DMS 273 (cell line): ENCODE results near the gene SYCE3.
"Not testable (repeated sequence)": the region's sequence is repeated elsewhere in the genome, so short reads cannot be mapped to it uniquely, and the experiment has no call there.

Source experiments
- DNase-seq: peaks from one replicate; lab custom pipeline; 2025; ENCODE audit not compliant: unreplicated experiment; lab: John Stamatoyannopoulos, UW

The SYCE3 gene, protein sequence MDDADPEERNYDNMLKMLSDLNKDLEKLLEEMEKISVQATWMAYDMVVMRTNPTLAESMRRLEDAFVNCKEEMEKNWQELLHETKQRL

DNA sequence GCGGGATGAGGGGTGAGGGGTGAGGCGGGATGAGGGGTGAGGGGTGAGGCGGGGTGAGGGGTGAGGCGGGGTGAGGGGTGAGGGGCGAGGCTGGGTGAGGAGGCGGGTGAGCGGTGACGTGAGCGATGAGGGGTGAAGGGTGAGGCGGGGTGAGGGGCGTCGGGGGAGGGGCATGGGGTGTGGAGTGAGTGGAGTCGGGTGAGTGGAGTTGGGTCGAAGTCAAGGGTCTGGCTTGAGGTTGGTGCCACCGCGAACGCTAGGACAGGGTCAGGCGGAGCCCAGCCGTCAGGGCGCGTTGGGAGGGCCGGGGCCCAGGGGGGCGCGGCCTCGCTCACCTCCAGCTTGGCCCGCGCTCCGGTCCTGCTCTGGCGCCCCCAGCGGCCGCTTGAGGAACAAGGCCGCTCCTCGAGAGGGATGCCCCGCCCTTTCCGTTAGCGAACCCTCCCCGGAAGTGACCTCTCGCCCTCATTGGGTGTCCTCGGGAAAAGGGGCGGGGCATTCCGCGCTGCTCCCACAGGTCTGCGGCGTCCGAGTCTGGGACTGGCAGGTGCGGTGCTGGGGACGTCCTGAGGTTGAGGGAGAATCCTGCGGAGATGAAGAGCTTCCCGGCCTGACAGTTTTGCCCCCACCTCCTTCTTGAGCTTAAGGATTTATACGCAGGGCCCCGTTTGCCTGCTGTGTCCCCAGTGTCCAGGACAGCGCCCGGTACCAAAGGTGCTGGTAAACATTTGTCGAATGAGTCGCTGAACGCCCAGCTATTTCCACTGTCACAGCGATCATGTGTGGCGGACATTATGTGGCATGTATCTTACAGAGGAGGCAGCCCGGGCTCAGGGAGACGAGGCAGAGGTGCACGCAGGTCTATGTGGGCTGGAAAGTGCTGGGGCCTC is at the start of gene SYCE3:
Gene SYCE3 (minus strand): TSS at position 397 of the 890 bp plus-strand sequence. CDS start 6,514 bp downstream, outside the sequence.
- peak; percentile 97 for DNase-seq

DNA sequence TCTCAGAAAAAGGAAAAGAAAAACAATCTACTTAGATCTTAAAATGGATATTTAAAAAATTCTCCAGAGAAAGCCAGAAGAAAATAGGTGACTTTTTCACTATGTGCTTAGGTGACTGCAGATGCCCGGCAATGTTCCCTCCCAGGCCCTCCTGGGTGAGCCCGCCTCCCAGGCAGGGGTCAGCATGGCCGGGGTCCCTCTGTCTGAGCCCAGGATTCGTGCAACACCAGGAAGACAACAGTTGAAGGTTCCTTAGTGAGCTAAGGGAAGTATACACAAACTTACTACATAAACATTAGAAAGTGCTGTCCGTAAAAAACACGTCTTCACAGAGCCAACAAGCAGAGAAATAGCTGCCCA is 49.4 kb upstream of the SYCE3 start:
- no peak for DNase-seq

DNA sequence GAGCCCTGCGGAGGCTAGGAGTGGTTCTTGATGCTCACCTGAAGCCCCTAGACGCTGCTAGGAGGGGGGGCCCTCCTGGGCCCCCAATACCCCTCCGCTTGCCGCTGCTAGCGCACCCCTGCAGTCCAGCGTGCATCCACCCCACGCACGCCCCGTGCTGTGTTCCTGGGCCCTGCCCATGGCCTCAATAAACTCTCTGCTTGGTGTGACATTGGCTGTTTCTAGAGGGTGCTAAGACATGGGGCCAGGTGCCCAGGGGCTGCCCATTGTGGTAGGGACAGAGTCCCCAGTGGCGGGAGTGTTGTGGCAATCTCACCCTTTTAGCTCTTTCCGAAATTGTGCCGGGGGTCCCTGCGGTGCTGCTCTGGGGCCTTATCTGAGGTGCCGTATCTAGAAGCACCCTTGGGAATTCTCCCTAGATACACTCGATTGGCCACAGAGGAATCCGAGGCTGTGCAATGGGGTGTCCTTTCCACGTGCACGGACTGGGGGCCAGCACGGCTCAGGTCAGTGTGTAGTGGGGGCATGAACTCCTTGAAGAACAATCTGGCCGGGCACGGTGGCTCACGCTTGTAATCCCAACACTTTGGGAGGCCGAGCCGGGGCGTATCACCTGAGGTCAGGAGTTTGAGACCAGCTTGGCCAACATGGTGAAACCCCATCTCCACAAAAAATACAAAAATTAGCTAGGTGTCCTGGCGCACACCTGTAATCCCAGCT is 48.8 kb upstream of the SYCE3 start:
- no peak for DNase-seq

DNA sequence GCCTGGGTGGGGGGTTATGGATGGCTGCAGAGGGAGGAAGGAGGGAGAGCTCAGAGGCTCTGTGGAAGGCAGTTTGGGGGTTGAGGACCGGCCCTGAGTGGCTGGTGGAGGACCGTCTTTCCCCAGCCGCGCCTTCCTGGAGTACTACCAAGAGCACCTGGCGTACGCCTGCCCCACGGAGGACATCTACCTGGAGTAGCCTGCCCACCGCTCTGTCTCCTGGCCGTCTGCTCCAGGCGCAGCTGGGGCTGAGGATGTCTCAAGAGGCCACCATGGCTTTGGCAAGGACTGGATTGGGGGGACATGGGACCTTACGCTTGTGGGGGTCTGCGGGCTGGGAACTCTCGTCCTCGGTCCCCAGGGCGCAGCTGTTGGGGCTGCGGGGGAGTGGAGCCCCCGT is 47.9 kb upstream of the SYCE3 start:
- DNase-seq: no peak

DNA sequence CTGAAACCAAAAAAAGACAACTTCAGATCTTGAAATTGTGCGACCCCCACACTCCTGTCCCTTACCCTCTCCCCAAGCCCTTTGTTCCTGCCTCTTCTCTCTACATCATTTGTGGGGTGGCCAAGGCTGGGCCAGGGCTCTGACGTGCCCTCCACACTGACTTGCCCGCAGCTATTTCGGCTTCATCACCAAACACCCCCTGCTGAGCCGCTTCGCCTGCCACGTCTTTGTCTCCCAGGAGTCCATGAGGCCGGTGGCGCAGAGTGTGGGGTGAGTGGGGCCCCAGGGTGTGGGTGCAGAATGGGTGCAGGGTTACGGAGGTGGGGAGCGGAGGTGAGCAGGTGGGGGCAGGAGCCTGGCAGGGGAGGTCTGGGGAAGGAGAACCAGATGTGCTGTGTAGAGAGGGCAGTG is 47.3 kb upstream of the SYCE3 start:
- DNase-seq: no peak

DNA sequence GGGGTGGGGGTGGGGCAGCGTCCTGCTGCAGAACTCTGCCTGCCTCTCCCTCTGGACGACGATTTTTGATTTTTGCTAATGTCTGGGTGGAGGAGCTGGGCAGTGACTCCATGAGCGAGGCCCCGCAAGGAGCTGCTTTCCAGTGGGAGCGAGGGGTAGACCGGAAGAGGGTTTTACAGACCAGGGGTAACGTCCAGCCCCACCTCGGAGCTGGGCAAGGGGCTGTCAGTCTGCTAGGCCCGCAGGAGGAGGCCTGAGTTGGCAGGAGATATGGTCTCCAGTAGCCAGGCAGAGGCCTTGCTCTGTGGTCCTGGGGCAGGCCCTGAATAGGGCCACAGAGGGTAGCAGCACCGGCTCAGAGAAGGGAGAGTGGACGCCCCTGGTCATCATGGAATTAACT is 46.9 kb upstream of the SYCE3 start:
- no peak for DNase-seq

DNA sequence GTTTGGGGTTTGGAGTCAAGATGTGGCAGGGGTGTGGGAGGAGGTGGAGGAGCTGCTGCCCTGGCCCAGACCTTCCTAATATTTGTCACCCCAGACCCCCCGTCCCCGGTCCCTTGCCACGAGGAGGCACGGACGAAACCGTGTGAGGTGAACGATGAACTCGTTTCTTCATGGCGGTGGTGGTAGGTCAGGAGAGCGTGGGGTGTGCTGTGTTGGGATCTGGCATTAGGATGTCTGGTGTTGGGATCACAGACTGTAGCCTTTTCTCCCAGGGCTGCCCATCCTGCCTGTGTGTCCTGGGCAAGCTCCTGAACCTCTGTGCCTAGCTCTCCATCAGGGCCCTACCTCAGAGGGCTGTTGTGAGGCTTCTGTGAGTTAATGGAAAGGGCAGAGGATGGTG is 46.3 kb upstream of the SYCE3 start:
- DNase-seq: no peak

DNA sequence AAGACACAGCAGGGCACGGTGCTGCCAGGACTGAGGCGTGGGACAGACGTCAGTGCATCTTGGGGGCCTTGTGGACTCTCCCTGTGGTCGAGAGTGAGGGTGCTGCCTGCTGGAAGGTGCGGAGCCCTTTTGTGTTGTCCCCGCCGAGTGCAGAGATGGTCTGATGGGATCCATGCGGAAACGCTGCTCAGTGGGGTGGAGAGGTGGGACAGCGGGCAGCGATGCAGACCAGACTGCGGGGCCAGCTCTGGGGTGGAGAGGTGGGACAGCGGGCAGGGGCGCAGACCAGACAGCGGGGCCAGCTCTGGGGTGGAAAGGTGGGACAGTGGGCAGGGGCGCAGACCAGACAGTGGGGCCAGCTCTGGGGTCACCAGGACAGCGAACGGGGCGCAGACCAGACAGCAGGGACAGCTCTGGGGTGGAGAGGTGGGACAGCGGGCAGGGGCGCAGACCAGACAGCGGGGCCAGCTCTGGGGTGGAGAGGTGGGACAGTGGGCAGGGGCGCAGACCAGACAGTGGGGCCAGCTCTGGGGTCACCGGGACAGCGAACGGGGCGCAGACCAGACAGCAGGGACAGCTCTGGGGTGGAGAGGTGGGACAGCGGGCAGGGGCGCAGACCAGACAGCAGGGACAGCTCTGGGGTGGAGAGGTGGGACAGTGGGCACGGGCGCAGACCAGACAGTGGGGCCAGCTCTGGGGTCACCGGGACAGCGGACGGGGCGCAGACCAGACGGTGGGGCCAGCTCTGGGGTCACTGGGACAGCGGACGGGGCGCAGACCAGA is 45.5 kb upstream of the SYCE3 start:
- not testable (repeated sequence) for DNase-seq

DNA sequence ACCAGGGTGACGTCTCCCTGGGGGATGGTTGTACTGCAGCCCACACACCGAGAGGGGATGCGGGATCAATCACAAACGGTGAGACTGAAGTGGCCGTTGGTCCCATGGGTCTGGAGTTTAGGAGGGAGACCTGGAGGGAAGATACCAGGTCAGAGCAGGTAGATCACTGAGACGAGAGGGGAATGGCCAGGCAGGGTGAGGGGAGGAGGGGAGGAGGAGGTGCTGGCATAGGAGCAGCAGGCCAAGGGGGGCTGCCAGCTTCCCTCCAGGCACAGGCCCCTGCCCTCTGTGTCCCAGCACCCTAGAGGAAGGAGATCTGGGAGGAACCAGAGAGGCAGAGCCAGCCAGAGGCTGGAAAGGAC is 44.9 kb upstream of the SYCE3 start:
- DNase-seq: no peak

DNA sequence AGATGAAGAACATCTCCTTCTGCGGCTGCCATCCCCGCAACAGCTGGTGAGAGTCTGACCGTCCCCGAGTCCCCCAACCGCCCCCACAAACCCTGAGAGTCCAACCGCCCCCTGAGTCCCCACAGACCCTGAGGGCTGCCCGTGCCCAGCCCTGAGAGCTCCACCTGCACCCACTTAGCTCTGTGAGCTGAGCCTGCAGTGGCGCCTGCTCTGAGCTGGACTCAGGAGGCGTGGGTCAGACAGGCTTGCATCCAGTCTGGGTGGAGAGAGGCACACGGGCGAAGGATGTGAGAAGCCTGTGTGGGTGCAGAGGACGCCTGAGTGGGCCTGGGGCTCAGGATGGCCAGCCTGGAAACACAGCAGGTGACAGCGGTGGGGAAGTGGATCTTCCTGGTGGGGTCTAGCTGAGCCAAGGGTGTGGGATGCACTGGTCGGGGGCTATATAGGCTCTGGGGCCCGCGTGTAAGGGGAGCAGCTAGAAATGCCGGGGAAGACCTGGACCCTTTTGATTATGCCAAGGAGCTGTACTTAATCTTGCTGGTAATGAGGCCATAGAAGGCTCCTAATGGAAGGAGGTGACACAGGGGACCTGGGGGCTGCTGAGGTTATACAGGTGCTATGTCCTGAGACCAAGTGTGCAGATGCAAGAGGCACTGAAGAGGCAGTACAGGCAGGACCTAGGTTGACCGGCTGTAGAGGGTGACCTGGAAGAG is 44.4 kb upstream of the SYCE3 start:
- DNase-seq: no peak

DNA sequence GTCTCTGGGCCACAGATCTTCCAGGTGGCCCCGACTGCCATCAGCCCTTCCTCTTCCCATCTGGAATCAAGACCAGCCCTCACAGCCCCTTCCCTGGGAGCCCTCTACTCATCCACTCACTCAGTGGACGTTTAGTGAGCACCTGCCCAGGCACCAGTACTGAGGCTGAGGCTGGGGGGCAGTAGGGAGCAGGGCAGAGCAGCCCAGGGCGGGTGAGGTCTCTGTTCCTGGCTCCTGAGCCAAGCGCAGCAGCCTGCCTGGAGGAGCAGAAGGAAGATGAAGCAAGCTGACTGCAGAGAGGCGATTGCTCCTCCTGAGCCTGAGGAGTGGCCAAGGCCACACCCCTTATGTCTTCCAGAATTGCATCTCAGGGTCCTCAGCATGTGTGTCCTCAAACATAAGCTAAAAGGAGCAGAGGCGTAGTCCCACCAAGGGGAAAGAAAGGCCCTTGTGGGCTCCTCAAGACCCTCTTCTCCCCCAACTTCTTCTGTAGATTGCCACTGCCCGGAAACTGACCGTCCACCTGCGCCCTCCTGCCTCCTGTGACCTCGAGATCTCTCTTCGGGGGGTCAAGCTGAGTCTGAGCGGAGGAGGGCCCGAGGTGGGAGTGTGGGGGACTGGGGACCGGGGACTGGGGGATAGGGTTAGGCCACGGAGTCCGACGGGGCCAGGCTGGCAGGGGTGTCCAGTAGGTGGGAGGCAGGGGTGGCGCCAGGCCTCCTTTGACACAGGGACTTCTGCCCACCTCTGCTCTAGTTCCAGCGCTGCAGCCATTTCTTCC is 43.6 kb upstream of the SYCE3 start:
- DNase-seq: peak; percentile 25

DNA sequence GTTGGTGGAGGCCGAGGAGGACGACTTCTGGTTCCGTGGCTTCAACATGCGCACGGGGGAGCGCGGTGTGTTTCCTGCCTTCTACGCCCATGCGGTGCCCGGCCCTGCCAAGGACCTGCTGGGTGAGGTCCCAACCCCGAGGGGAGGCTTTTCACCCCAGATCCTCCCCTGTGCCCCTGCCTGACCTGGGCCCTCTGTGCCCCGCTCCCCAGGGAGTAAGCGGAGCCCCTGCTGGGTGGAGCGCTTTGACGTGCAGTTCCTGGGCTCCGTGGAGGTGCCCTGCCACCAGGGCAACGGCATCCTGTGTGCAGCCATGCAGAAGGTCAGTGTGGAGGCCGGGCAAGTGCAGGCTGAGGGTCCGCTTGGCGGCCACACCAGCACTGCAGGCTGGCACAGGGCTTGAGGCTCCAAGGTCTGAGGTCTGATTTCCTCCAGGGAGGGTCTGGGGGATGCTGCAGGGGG is 42.9 kb upstream of the SYCE3 start:
- DNase-seq: no peak

DNA sequence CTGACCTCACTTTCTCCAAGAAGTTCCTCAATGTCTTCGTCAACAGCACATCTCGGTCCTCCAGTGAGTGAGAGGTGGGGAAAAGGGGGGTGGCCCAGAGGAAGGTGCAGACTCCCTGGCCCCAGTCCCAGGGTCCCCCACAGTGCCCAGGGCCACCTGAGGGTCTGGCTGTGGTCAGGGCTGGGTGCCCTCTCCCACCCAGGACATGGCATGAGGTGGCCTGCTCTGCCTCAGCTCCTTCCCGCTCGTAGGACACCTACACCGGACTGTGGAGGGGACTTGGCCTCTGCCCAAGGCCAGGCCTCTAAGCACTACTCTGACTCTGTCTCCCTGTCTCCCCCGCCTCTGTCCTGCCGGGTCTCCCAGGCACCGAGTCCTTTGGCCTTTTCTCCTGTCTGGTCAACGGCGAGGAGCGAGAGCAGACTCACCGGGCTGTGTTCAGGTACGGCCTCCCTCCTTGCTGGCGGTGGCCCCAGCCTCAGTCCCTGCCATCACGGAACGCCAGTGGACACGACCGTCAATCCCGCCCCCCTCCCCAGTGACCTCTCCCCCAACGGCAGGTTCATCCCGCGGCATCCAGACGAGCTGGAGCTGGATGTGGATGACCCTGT is 42.4 kb upstream of the SYCE3 start:
- no peak for DNase-seq

DNA sequence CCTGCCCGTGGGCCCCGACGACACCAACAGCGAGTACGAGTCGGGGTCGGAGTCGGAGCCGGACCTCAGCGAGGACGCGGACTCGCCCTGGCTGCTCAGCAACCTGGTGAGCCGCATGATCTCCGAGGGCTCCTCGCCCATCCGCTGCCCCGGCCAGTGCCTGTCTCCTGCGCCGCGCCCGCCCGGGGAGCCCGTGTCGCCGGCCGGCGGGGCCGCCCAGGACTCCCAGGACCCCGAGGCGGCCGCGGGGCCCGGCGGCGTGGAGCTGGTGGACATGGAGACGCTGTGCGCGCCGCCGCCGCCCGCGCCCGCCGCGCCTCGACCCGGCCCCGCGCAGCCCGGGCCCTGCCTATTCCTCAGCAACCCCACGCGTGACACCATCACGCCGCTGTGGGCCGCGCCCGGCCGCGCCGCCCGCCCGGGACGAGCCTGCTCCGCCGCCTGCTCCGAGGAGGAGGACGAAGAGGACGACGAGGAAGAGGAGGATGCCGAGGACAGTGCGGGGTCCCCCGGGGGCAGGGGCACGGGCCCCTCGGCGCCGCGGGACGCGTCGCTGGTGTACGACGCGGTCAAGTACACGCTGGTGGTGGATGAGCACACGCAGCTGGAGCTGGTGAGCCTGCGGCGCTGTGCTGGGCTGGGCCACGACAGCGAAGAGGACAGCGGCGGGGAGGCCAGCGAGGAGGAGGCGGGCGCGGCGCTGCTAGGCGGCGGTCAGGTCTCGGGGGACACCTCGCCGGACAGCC is 41.7 kb upstream of the SYCE3 start:
- DNase-seq: no peak

DNA sequence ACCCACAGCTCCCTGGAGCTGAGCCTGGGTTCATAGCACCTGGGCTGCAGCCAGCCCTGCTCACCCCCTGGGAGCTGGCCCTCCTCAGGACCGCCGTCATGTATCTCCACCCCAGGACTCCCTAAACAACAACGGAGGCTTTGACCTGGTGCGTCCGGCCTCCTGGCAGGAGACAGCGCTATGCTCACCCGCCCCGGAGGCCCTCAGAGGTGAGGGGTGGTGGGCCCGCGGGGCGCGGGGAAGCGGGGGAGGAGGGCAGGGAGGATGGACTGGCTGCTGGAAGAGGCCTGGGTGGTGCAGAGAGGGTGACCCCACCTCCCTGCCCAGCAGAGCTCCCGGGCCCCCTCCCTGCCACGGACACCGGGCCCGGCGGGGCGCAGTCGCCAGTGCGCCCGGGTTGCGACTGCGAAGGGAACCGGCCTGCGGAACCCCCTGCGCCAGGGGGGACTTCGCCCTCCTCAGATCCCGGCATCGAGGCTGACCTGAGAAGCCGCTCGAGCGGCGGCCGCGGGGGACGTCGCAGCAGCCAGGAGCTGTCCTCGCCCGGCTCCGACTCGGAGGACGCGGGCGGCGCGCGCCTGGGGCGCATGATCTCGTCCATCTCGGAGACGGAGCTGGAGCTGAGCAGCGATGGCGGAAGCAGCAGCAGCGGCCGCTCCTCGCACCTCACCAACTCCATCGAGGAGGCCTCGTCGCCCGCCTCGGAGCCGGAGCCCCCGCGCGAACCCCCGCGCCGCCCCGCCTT is 41.0 kb upstream of the SYCE3 start:
- no peak for DNase-seq

DNA sequence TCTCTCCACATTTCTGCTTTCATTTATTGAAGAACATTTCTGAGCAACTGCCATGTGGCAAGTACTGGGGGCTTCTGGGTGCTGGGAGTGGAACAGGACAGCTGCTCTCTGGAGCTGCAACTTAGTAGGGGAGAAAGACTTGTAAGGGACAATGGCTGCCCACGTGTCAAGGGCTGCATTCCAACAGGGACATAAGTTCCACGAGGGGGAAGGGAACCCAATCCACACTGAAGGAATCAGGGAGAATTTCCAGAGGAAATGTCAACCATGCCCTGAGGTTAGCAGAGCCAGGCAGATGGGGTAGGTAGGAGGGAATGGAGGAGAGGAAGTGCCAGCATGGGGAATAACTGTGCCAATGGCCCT is 39.6 kb upstream of the SYCE3 start:
- no peak for DNase-seq

DNA sequence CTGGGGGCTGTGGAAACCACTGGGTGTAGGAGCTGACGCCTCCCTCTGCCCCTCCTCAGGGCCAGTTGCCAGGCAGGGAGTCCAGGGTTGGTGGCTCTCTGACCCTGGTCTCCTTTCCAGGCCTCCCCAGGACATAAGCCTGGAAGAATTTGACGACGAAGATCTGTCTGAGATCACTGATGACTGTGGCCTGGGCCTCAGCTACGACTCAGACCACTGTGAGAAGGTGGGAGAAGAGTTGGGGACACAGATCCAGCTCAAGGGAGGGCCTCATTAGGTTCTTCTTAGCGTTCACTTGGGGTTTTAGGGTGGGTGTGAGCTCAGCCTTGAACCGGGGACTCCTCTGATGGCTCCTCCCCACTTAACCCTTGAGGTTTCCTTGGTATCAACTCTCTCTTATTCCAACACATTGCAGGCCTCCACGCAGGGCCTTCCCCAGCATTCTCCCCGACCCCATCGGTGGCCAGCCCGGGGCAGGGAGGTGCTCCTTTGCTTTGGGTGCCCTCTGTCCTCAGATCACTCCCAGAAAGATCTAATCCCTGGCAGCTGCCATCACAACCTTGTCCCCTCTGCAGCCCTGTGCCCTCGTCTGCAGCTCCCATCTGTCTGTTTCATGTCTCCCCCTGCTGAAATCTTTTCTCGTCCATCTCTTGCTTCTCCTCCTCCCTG is 39.1 kb upstream of the SYCE3 start:
- no peak for DNase-seq
